GM13976 (cell line): Measurements from ENCODE around the gene PACSIN1.

Experiments
- DNase-seq: peaks from one replicate; pipeline ENCODE4 v3.0.0; 2012; ENCODE audit warnings: low spot score
- CTCF ChIP-seq: IDR thresholded peaks from 2 replicates; pipeline ENCODE4 v1.5.1; 2012; ENCODE audit warnings: borderline replicate concordance, mild to moderate bottlenecking; ENCODE audit not compliant: insufficient read depth; ENCODE audit errors: extremely low read depth, missing control alignments, control extremely low read depth
- in situ Hi-C: fragments of 300-500 bp; cut with MboI; formaldehyde crosslinking; loops from one replicate; pipeline ENCODE4 v1.12.0; 2022; ENCODE audit warnings: low sequenced_read_pairs, mixed read lengths, inconsistent platforms; ENCODE audit not compliant: unreplicated experiment

Gene PACSIN1

GRCh38 chr6:34487536-34487935 lies 21.7 kb downstream of the PACSIN1 start:
- in situ Hi-C loops: no loop called here
- no peak for DNase-seq
- no peak for TF ChIP-seq CTCF

GRCh38 chr6:34489207-34489805 lies 23.4 kb downstream of the PACSIN1 start:
- no peak for DNase-seq
- in situ Hi-C loops: no loop called here
- no peak for TF ChIP-seq CTCF

GRCh38 chr6:34490390-34491090 lies 24.7 kb downstream of the PACSIN1 start:
- in situ Hi-C loops: no loop called here
- no peak for TF ChIP-seq CTCF
- DNase-seq: no peak

GRCh38 chr6:34491091-34491430 lies 25.2 kb downstream of the PACSIN1 start:
- TF ChIP-seq CTCF: no peak
- in situ Hi-C loops: no loop called here
- no peak for DNase-seq

GRCh38 chr6:34493344-34493743 lies 27.5 kb downstream of the PACSIN1 start:
- in situ Hi-C loops: no loop called here
- TF ChIP-seq CTCF: no peak
- no peak for DNase-seq

GRCh38 chr6:34494973-34495372 lies 29.1 kb downstream of the PACSIN1 start:
- no peak for DNase-seq
- in situ Hi-C loops: no loop called here
- no peak for TF ChIP-seq CTCF
